Colon (tissue), 2 donors: Measurements from ENCODE around the gene SEMA4B.
"Not testable (repeated sequence)": the region's sequence is repeated elsewhere in the genome, so short reads cannot be mapped to it uniquely, and the experiment has no call there.

Source experiments
- FAIRE-seq: peaks from 2 replicates; lab custom pipeline; 2012; peaks lifted over from hg19 to GRCh38; lab: Jason Lieb, UNC
- donor health status: control.
- donor health status: control.

The SEMA4B gene

DNA sequence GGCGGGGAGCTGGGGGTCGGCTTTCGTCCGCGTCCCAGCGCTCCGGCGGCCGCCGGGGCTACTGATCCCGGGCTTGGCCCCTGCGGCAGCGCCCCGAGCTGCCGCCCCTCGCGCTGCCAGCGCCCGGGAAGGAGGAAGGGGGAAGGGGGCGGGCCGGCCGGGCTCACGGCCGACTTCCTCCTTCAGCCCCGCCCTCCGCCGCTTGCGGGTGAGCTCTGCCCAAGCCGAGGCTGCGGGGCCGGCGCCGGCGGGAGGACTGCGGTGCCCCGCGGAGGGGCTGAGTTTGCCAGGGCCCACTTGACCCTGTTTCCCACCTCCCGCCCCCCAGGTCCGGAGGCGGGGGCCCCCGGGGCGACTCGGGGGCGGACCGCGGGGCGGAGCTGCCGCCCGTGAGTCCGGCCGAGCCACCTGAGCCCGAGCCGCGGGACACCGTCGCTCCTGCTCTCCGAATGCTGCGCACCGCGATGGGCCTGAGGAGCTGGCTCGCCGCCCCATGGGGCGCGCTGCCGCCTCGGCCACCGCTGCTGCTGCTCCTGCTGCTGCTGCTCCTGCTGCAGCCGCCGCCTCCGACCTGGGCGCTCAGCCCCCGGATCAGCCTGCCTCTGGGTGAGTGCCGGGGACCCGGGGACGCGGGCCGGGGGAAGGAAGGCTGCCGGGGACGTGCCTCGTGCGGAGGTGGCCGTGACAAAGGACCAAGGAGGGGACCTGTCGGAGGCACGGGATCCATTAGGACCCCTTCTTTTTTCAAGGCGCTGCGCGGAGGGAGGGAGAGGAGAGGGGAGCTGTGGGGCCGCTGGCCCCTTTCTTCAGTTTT is at the start of gene SEMA4B:
Gene SEMA4B, plus strand, starts transcription at position 201 of the 814 bp plus-strand sequence. Its CDS starts 249 bp downstream, at position 450.
- no peak for FAIRE-seq

DNA sequence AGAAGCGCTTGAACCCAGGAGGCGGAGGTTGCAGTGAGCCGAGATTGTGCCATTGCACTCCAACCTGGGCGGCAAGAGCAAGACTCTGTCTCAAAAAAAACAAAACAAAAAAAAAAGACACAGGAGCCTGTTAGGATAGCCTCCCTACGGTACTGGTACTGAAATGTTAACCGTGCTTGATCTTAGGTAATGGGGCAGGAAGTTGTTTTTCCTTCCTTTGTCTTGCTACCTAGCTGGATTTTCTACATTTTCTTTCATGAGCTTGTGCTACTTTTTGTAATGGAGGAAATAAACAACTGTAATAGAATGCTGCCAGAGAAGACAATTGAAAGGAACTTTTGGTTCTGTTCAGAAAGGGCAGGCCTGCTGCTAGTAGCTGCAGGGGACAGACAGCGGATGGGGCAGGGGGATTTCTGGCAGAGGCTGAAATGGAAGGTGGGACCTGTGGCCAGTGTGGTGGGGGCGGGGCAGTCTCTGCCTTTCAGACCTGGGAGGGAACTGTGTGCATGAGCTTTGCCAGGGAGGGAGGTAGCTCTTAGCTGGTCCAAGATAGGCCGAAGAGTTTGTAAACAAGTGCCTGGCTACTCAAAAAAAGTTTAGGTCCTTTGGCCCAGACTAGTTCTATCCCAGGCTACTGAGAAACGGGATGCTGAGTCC is 49.0 kb upstream of the SEMA4B start:
- no peak for FAIRE-seq

GRCh38 chr15:90153658-90154057 is 47.5 kb upstream of the SEMA4B start:
- no peak for FAIRE-seq

DNA sequence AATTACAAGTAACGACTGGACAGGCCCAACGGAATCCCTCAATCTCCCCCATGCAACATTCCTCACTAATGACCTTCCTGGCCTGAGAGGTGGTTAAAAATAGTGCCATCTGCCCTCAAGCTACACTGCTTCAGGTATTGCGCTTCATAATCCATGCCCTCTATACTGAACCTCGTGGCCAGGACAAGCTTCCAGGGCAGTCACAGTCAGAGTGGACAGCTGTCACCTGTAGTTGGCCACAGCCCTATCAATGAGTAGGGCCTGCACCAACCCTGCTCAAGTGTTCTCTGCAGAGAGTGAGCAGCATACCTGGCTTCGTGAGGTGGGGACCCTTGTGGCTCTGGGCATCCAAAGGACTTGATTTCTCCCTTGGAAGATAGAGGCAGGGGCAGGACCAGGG is 46.9 kb upstream of the SEMA4B start:
- FAIRE-seq, result no peak

DNA sequence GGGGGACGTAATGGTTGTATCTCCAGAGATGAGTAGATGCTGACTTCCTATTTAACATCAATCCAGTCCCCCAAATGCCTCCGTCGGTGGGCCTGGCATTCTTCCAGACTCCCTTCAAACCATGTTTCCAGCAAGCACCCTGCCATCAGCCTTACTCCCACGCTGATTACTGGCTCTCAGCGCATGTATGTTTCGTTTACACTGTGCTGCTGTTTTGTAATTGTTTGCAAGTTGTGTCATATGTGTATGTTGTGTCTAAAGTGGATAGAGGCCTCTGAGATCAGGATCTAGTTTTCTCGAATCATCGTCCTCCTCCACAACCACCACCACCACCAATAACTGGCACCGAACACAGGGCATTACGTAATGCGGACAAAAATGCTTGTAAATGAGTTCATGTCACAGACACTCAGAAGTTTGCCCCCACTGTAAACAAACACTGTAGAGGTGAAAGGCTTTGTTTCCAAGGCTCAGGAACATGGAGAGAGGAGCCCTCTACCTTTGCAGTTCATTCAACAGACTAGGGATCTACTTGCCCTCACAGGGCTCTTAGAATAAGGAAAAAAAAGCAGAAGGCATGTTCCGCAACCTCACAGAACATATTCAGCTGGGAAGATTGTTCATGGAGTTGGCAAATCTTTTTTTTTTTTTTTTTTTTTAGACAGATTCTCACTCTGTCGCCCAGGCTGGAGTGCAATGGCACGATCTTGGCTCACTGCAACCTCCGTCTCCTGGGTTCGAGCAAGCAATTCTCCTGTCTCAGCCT is 46.1 kb upstream of the SEMA4B start:
- FAIRE-seq, result no peak

- FAIRE-seq, result no peak
These were observed 41.9 kb upstream of the SEMA4B start for GRCh38 chr15:90159213-90159612.

GRCh38 chr15:90160781-90161727 is 40.1 kb upstream of the SEMA4B start:
- FAIRE-seq, result no peak

DNA sequence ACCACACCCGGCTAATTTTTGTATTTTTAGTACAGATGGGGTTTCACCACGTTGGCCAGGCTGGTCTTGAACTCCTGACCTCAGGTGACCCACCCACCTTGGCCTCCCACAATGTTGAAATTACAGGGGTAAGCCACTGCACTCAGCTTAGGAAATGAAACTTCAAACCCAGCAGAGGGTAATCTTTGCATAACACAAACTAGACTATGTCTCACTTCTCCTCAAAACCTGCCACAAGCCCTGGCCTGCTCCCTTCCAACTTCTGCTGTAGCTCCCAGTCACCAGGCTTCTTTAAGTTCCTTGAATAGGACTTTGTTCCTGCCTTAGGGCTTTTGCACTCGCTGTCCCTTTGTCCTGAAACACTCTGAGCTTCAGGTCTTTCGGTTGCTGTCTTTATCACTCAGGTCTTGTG is 39.2 kb upstream of the SEMA4B start:
- FAIRE-seq, result no peak

GRCh38 chr15:90162956-90163355 is 38.2 kb upstream of the SEMA4B start:
- no peak for FAIRE-seq

GRCh38 chr15:90164239-90164638 is 36.9 kb upstream of the SEMA4B start:
- FAIRE-seq, result not testable (repeated sequence)

DNA sequence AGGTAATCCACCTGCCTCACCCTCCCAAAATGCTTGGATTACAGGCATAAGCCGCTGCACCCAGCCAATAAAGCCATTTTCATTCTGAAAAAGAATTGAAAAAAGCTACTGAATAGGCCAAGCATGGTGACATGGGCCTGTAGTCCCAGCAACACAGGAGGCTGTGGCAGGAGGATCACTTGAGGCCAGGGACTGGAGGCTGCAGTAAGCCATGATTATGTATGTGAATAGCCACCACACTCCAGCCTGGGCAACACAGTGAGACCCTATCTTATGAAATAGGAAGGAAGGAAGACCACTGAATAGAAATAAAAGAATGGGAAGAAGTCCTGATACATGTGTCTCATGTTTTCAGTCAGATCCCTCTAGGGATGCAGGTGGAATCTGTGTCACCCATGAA is 36.0 kb upstream of the SEMA4B start:
- no peak for FAIRE-seq

DNA sequence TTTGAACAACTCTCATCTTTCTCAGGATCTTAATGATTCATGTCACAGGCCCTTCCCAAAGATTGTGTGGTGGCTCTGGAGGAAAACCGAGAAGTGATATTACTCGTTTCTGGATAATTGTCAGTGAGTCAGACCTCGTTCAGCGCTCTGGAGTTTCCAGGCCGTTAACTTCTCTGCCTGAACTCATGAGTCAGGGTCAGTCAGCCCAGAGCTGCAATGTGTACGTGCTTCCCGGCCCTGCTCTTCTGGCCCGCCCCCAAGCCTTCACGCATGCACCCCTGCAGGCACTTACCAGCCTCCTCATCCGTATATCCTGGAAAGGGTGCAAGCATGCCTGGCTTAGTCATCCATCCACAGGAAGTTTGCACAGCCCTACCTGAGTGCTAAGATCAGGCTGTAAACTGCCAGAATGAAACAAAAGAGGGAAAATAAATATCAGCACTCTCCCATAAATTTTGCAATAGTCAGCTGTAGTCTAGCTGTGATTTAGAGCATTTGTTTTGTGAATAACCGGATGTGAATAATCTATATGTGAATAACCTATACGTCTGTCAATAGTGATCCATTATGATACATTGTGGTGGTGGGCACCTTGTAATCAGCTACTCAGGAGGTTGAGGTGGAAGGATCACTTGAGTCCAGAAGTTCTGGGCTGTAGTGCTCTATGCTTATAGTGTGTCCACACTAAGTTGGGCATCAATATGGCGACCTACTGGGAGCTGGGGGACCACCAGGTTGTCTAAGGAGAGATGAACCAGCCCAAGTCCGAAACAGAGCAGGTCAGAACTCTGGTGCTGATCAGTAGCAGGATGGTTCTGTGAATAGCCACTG is 35.3 kb upstream of the SEMA4B start:
- no peak for FAIRE-seq

DNA sequence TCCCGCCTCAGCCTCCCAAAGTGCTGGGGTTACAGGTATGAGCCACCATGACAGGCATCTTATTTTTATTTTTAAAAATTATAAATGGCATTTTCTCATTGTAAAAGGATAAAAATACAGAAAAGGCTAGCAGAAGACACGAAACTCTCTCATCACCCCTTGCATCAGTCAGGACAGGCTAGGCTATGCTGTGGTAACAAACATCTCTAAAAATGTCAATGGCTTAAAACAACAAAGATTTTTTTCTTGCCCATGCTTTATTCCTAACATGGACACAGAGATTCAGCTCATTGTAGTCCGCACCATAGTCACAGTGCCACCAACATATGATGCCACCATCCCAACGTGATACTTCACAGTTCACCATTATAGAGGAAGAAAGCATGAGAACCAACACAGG is 34.0 kb upstream of the SEMA4B start:
- FAIRE-seq, result no peak

DNA sequence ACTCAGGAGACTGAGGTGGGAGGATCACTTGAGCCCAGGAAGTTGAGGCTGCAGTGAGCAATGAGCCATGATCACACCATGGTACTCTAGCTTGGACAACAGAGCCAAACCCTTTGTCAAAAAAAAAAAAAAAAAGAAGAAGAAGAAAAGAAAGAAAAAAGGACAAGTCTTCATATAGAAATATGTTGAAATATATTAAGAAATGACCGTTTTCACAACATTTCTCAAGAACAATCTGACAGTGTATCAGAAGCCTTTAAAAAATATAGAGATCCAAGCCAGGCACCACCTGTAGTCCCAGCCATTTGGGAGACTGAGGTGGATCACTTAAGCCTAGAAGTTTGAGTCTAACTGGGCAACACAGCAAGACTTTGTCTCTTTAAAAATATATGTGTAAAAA is 29.5 kb upstream of the SEMA4B start:
- no peak for FAIRE-seq

DNA sequence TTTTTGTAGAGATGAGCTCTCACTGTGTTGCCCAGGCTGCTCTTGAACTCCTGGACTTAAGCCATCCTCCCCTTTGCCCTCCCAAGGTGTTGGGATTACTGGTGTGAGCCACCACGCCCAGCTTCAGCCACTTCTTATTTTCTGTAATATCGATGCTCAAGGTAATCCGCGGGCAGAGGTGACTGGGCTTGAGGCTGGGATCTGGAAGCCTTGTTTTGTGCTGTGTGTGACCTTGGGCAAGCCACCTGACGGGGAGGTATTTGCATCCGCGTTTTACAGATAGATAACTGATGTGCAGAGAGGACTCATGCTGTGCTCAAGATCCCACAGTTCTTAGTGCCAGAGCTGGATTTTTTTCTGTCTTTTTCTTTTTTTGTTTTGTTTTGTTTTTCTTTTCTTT is 27.8 kb upstream of the SEMA4B start:
- FAIRE-seq, result no peak

GRCh38 chr15:90174140-90174875 is 26.8 kb upstream of the SEMA4B start:
- no peak for FAIRE-seq

GRCh38 chr15:90177012-90177411 is 24.1 kb upstream of the SEMA4B start:
- FAIRE-seq, result no peak

DNA sequence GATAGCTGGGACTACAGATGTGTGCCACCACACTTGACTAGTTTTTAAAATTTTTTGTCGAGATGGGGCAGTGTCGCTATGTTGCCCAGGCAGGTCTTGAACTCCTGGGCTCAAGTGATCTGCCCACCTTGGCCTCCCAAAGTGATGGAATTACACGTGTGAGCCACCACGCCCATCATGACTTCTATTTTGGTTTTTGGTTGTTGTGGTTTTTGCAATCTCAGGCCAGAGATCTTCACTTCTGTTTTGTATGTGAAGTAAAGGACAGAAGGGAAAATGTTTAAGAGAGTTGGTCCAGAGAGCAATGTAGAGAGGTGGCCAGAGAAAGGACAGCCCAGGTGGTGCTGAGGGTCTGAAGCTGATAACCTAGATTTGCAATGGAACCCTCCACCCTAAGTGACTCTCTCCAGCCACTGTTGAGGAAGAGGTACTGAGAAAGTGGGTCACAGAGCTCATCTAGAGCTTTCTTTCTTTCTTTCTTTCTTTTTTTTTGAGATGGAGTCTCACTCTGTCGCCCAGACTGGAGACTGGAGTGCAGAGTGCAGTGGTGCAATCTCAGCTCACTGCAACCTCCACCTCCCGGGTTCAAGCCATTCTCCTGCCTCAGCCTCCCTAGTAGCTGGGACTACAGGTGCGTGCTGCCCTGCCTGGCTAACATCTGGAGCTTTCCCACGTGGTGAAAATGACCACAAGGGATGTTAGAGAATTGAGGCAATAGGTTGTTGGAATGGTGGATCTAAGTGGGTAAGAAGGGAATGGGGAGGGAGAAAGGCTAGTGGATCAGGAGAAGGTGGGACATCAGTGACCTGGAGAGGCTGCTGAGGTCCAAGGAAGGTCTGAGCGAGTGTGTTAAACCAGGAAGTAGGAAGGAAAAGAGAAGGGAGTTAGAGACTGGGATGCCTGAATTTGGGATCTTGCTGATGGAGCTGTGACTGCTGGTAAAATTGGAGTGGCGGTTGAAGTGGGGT is 22.4 kb upstream of the SEMA4B start:
- FAIRE-seq, result no peak

- no peak for FAIRE-seq
These were observed 19.4 kb upstream of the SEMA4B start for GRCh38 chr15:90181776-90182175.
